PC-9 (cell line): Measurements from ENCODE around the gene RTP2. TPM values are rescaled to one million over a fixed set of nuclear protein-coding genes. Genes with fewer than 3 reads are reported as not detected.
A peak's percentile ranks its signal among the peaks of the same experiment; 100 is the strongest.

Experiments used
- BruUV-seq: library from RNA; stranded (reverse); fragments of 400-500 nt; replicated peaks from 2 replicates; lab custom pipeline; 2021; lab: Mats Ljungman, UMichigan
- CTCF ChIA-PET: fragments of 300-600 bp; sonication (Branson Sonifier 250); formaldehyde crosslinking; loops from one replicate; lab custom pipeline; 2022; ENCODE audit warnings: antibody characterized with exemption; lab: Charles Lee
- POLR2A ChIA-PET: fragments of 300-600 bp; sonication (Branson Sonifier 250); formaldehyde crosslinking; loops from one replicate; lab custom pipeline; 2022; ENCODE audit warnings: antibody characterized with exemption; ENCODE audit not compliant: unreplicated experiment; lab: Charles Lee
- DNase-seq, 2 experiments: peaks; one replicate each; pipeline versions ENCODE4 v3.0.0 to v3.0.0-alpha.2; 2015 to 2022; ENCODE audit warnings: mixed read lengths in 1 of 2
- H2AFZ ChIP-seq: fragments of 200-600 bp; sonication (generic); 2 replicates; pipeline ENCODE4 v1.8.1; 2017; ENCODE audit warnings: antibody characterized with exemption
- H3F3A ChIP-seq: fragments of 200-600 bp; sonication (generic); 2 replicates; pipeline ENCODE4 v1.8.1; 2017; ENCODE audit warnings: antibody characterized with exemption, mild to moderate bottlenecking, low read depth; ENCODE audit not compliant: insufficient read depth
- H3K27ac ChIP-seq: fragments of 200-600 bp; sonication (generic); 2 replicates; pipeline ENCODE4 v1.6.1; 2016; ENCODE audit warnings: mixed run types
- H3K27me3 ChIP-seq: fragments of 200-600 bp; sonication (generic); 2 replicates; pipeline ENCODE4 v1.6.1; 2016; ENCODE audit warnings: low read depth, mixed run types; ENCODE audit not compliant: insufficient read depth
- H3K36me3 ChIP-seq: fragments of 200-600 bp; sonication (generic); 2 replicates; pipeline ENCODE4 v1.6.1; 2016; ENCODE audit warnings: low read depth, mixed run types
- H3K4me1 ChIP-seq: fragments of 200-600 bp; sonication (generic); replicated peaks from 2 replicates; pipeline ENCODE4 v1.6.1; 2016; ENCODE audit warnings: mixed run types; ENCODE audit not compliant: insufficient read depth
- H3K4me2 ChIP-seq: fragments of 200-600 bp; sonication (generic); 2 replicates; pipeline ENCODE4 v1.6.1; 2017; ENCODE audit warnings: mixed run types
- H3K4me3 ChIP-seq: fragments of 200-600 bp; sonication (generic); 2 replicates; pipeline ENCODE4 v1.6.1; 2016; ENCODE audit warnings: mixed run types
- H3K79me2 ChIP-seq: fragments of 200-600 bp; sonication (generic); 2 replicates; pipeline ENCODE4 v1.6.1; 2017; ENCODE audit warnings: low read depth, mixed run types
- H3K9me2 ChIP-seq: fragments of 200-600 bp; sonication (generic); 2 replicates; pipeline ENCODE4 v1.8.1; 2017; ENCODE audit warnings: mild to moderate bottlenecking; ENCODE audit not compliant: insufficient read depth
- H3K9me3 ChIP-seq: fragments of 200-600 bp; sonication (generic); 2 replicates; pipeline ENCODE4 v1.8.1; 2016; ENCODE audit warnings: low read depth; ENCODE audit not compliant: insufficient read depth
- H4K20me1 ChIP-seq: fragments of 200-600 bp; sonication (generic); 2 replicates; pipeline ENCODE4 v1.8.1; 2017; ENCODE audit not compliant: insufficient read depth
- EZH2 ChIP-seq: fragments of 200-600 bp; sonication (generic); IDR thresholded peaks from 2 replicates; pipeline ENCODE4 v1.8.0; 2017; ENCODE audit warnings: antibody characterized with exemption, low read depth
- intact Hi-C: fragments of 100-400 bp; cut with micrococcal nuclease; formaldehyde crosslinking; loops from one replicate; pipeline ENCODE4 v1.10.0; 2022; ENCODE audit not compliant: unreplicated experiment
- total RNA-seq: library from RNA; stranded (reverse); gene quantifications from 2 replicates; pipeline ENCODE4 v1.2.3, GENCODE V29; 2021
- TF ChIP-seq, protein P1 (sequence below): fragments of 200-600 bp; sonication (generic); conservative IDR thresholded peaks from 2 replicates; pipeline ENCODE4 v1.6.1; 2017; ENCODE audit warnings: mixed run types, antibody characterized with exemption, mild to moderate bottlenecking, moderate library complexity

The RTP2 gene
- total RNA-seq, 1 experiment from 2014 or later, result not detected

GRCh38 chr3:187748050-187748481 lies 45.7 kb upstream of the RTP2 start:
- POLR2A ChIA-PET, result no interaction called here
- no peak overlapping the region for H2AFZ ChIP-seq

GRCh38 chr3:187747506-187747905 lies 45.1 kb upstream of the RTP2 start:
- H2AFZ ChIP-seq, result no peak overlapping the region
- H3K27ac ChIP-seq, result peak overlapping the region; percentile 94; the same call in 1 of the 2 replicates
- intact Hi-C loops, result loop anchor here (10.0 kb wide), 3 partner anchors 687 to 1007 kb away; no protein-coding TSS in a partner anchor
- 0 out of 2 replicates have a peak, but pooled peaks cover under 1% of the 10 kb centered on the region for H4K20me1 ChIP-seq
- TF ChIP-seq EZH2, result no peak
- TF ChIP-seq, protein P1, sequence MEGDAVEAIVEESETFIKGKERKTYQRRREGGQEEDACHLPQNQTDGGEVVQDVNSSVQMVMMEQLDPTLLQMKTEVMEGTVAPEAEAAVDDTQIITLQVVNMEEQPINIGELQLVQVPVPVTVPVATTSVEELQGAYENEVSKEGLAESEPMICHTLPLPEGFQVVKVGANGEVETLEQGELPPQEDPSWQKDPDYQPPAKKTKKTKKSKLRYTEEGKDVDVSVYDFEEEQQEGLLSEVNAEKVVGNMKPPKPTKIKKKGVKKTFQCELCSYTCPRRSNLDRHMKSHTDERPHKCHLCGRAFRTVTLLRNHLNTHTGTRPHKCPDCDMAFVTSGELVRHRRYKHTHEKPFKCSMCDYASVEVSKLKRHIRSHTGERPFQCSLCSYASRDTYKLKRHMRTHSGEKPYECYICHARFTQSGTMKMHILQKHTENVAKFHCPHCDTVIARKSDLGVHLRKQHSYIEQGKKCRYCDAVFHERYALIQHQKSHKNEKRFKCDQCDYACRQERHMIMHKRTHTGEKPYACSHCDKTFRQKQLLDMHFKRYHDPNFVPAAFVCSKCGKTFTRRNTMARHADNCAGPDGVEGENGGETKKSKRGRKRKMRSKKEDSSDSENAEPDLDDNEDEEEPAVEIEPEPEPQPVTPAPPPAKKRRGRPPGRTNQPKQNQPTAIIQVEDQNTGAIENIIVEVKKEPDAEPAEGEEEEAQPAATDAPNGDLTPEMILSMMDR, result no peak
- POLR2A ChIA-PET, result interaction anchor here (0.6 to 2.5 kb wide), 4 partner anchors 10 to 1462 kb away, joined by 3 to 37 read pairs (median 20); no protein-coding TSS in a partner anchor
- no peaks in the 10 kb centered on the region for H3K9me3 ChIP-seq
- no peaks in the 10 kb centered on the region; the same call in 1 of the 2 replicates for H3K9me2 ChIP-seq
- peaks cover 46% of the 10 kb centered on the region for H3K79me2 ChIP-seq
- no peaks in the 10 kb centered on the region for H3K36me3 ChIP-seq
- CTCF ChIA-PET, result interaction anchor here (0.5 to 1.0 kb wide), 5 partner anchors 166 to 1207 kb away, joined by 3 to 8 read pairs (median 4); no protein-coding TSS in a partner anchor
- H3K4me1 ChIP-seq, result peaks cover 60% of the 10 kb centered on the region
- BruUV-seq, result no TSS peak
- H3K4me2 ChIP-seq, result peak overlapping the region; percentile 99
- H3F3A ChIP-seq, result peaks cover 34% of the 10 kb centered on the region
- H3K4me3 ChIP-seq, result peak overlapping the region; percentile 88; the same call in 1 of the 2 replicates
- no peak for DNase-seq
- H3K27me3 ChIP-seq, result no peaks in the 10 kb centered on the region

More at GRCh38 chr3:187748050-187748481, 45.7 kb upstream of the RTP2 start:
- BruUV-seq, result no TSS peak
- intact Hi-C loops, result loop anchor here (10.0 kb wide), 3 partner anchors 687 to 1007 kb away; no protein-coding TSS in a partner anchor
- Histone ChIP-seq H3K9me2 (no peaks in the 10 kb centered on the region; the same call in 1 of the 2 replicates), H3K27me3 (no peaks in the 10 kb centered on the region), H3K4me3 (no peak overlapping the region), H3K79me2 (peaks cover 40% of the 10 kb centered on the region), H3K9me3 (no peaks in the 10 kb centered on the region), H3F3A (peaks cover 32% of the 10 kb centered on the region), H3K4me2 (peak overlapping the region; percentile 99), H3K4me1 (peaks cover 58% of the 10 kb centered on the region), H4K20me1 (no peaks in the 10 kb centered on the region), H3K36me3 (no peaks in the 10 kb centered on the region), H3K27ac (0 out of 2 replicates have a peak overlapping the region, but pooled peaks have one; percentile 1)
- CTCF ChIA-PET, result interaction anchor here (0.5 to 1.0 kb wide), 4 partner anchors 165 to 517 kb away, joined by 3 to 8 read pairs (median 4); no protein-coding TSS in a partner anchor
- DNase-seq, result peak; percentile 79 to 94
- TF ChIP-seq, protein P1, result peak; percentile 100
- no peak for TF ChIP-seq EZH2

- peak in 1 of 2 experiments; percentile 61 for DNase-seq
- Histone ChIP-seq H3K36me3 (no peaks in the 10 kb centered on the region), H3K27ac (peak overlapping the region; percentile 94), H3K9me2 (no peaks in the 10 kb centered on the region; the same call in 1 of the 2 replicates), H3K27me3 (no peaks in the 10 kb centered on the region), H3K9me3 (no peaks in the 10 kb centered on the region), H3K79me2 (peaks cover 54% of the 10 kb centered on the region), H2AFZ (peak overlapping the region; percentile 87; the same call in 1 of the 2 replicates), H3K4me2 (peak overlapping the region; percentile 99), H3K4me1 (peaks cover 57% of the 10 kb centered on the region), H3K4me3 (peak overlapping the region; percentile 88), H3F3A (peaks cover 31% of the 10 kb centered on the region), H4K20me1 (0 out of 2 replicates have a peak, but pooled peaks cover 3% of the 10 kb centered on the region)
- TF ChIP-seq, protein P1, result no peak; the same call in 1 of the 2 replicates
- TF ChIP-seq EZH2, result no peak
- CTCF ChIA-PET, result interaction anchor here (0.6 to 0.7 kb wide), 4 partner anchors 16 to 1403 kb away, joined by 3 to 7 read pairs (median 4); no protein-coding TSS in a partner anchor
- BruUV-seq, result no TSS peak
- intact Hi-C loops, result loop anchor here (10.0 kb wide), 3 partner anchors 688 to 1008 kb away; no protein-coding TSS in a partner anchor
- POLR2A ChIA-PET, result interaction anchor here (0.5 to 2.5 kb wide), 9 partner anchors 9 to 1463 kb away, joined by 3 to 37 read pairs (median 4); no protein-coding TSS in a partner anchor
Measured at GRCh38 chr3:187746442-187747281, 44.3 kb upstream of the RTP2 start.
